Muscle of leg (tissue), 11 donors: ENCODE results near the gene TAF13. TPM values are rescaled to one million over a fixed set of nuclear protein-coding genes. Genes with fewer than 3 reads are reported as not detected.
A peak's percentile ranks its signal among the peaks of the same experiment; 100 is the strongest.

ENCODE experiments used
- DNase-seq: peaks from one replicate; pipeline ENCODE4 v3.0.0; 2013
- H3K27ac ChIP-seq: one replicate; pipeline ENCODE4 v1.5.1; 2013; ENCODE audit warnings: mild to moderate bottlenecking, low read length, control low read depth
- H3K27me3 ChIP-seq: one replicate; pipeline ENCODE4 v1.6.1; 2013; ENCODE audit warnings: low read length; ENCODE audit not compliant: control insufficient read depth, insufficient read depth
- H3K36me3 ChIP-seq: one replicate; pipeline ENCODE4 v1.6.1; 2013; ENCODE audit warnings: low read length; ENCODE audit not compliant: control insufficient read depth, insufficient read depth
- H3K4me1 ChIP-seq: one replicate; pipeline ENCODE4 v1.6.1; 2013; ENCODE audit warnings: low read length; ENCODE audit not compliant: control insufficient read depth, insufficient read depth
- H3K4me3 ChIP-seq: one replicate; pipeline ENCODE4 v1.5.1; 2013; ENCODE audit warnings: low read length, control low read depth
- H3K9me3 ChIP-seq: replicated peaks from 2 replicates; pipeline ENCODE4 v1.6.1; 2013; ENCODE audit warnings: low read depth, low read length; ENCODE audit not compliant: control insufficient read depth
- WGBS: methylation state at CpG from one replicate; pipeline ENCODE4 v1.1.5; 2013; ENCODE audit warnings: missing lambda C conversion rate; ENCODE audit not compliant: insufficient coverage; 5-methylcytosine and 5-hydroxymethylcytosine counted together
- polyA plus RNA-seq, 8 donors: library from polyadenylated mRNA; unstranded; fragments of 120-200 nt; gene quantifications; one replicate each; pipeline versions ENCODE4 v1.2.1 to v1.2.3, GENCODE V29; 2013; ENCODE audit warnings: inconsistent platforms in 1 of 8, low replicate concordance in 1 of 8; ENCODE audit not compliant: insufficient read length in 8 of 8, insufficient read depth in 1 of 8
- total RNA-seq: library from RNA; stranded (reverse); fragments of 120-200 nt; gene quantifications from one replicate; pipeline ENCODE4 v1.2.4, GENCODE V29; 2013

The TAF13 gene
- total and polyA plus RNA-seq, 9 donors = 17.7 to 54.4 (median 43.3) TPM

GRCh38 chr1:109112056-109112651, 36.4 kb upstream of the TAF13 start:
- Histone ChIP-seq H3K27ac (no peak overlapping the region), H3K36me3 (no peaks in the 10 kb centered on the region), H3K9me3 (no peaks in the 10 kb centered on the region), H3K4me1 (peaks cover 21% of the 10 kb centered on the region), H3K27me3 (peaks cover 47% of the 10 kb centered on the region), H3K4me3 (no peak overlapping the region)
- WGBS = 13% methylated on average over 3 of the region's 10 CpGs
- DNase-seq = peak; percentile 63

GRCh38 chr1:109111386-109112055, 35.7 kb upstream of the TAF13 start:
- WGBS = 60% methylated on average over 2 of the region's 5 CpGs
- no peak for DNase-seq
- H3K27me3 ChIP-seq = peaks cover 42% of the 10 kb centered on the region
- H3K27ac ChIP-seq = no peak overlapping the region
- peaks cover 21% of the 10 kb centered on the region for H3K4me1 ChIP-seq
- no peaks in the 10 kb centered on the region for H3K9me3 ChIP-seq
- H3K36me3 ChIP-seq = no peaks in the 10 kb centered on the region
- no peak overlapping the region for H3K4me3 ChIP-seq

- Histone ChIP-seq H3K9me3 (no peaks in the 10 kb centered on the region), H3K27me3 (peaks cover 36% of the 10 kb centered on the region), H3K27ac (no peak overlapping the region), H3K4me1 (peaks cover 21% of the 10 kb centered on the region), H3K36me3 (no peaks in the 10 kb centered on the region), H3K4me3 (no peak overlapping the region)
- WGBS = 51% methylated on average over 3 of the region's 3 CpGs
- no peak for DNase-seq
Measured at GRCh38 chr1:109109906-109110305, 34.1 kb upstream of the TAF13 start.

- Histone ChIP-seq H3K27me3 (peaks cover 16% of the 10 kb centered on the region), H3K36me3 (no peaks in the 10 kb centered on the region), H3K9me3 (no peaks in the 10 kb centered on the region), H3K4me3 (no peak overlapping the region), H3K4me1 (peaks cover 7% of the 10 kb centered on the region), H3K27ac (no peak overlapping the region)
- WGBS = 79% methylated on average over 4 of the region's 7 CpGs
- DNase-seq = no peak
Measured at GRCh38 chr1:109107785-109108184, 32.0 kb upstream of the TAF13 start.

GRCh38 chr1:109105881-109106280, 30.1 kb upstream of the TAF13 start:
- peaks cover 2% of the 10 kb centered on the region for H3K4me1 ChIP-seq
- H3K9me3 ChIP-seq = no peaks in the 10 kb centered on the region
- DNase-seq = no peak
- no peak overlapping the region for H3K27ac ChIP-seq
- no peak overlapping the region for H3K4me3 ChIP-seq
- H3K27me3 ChIP-seq = peaks cover 4% of the 10 kb centered on the region
- 83% methylated on average over 1 of the region's 4 CpGs for WGBS
- H3K36me3 ChIP-seq = no peaks in the 10 kb centered on the region

GRCh38 chr1:109104364-109105151, 28.8 kb upstream of the TAF13 start:
- 88% methylated on average over 19 of the region's 20 CpGs for WGBS
- no peak for DNase-seq
- Histone ChIP-seq H3K4me1 (peaks cover 4% of the 10 kb centered on the region), H3K4me3 (no peak overlapping the region), H3K27ac (no peak overlapping the region), H3K27me3 (peaks cover 4% of the 10 kb centered on the region), H3K9me3 (no peaks in the 10 kb centered on the region), H3K36me3 (no peaks in the 10 kb centered on the region)

- H3K27me3 ChIP-seq = no peaks in the 10 kb centered on the region
- H3K4me3 ChIP-seq = peak overlapping the region; percentile 99
- DNase-seq = peak; percentile 99
- WGBS = under 1% methylated on average over 50 of the region's 77 CpGs
- H3K36me3 ChIP-seq = no peaks in the 10 kb centered on the region
- H3K9me3 ChIP-seq = no peaks in the 10 kb centered on the region
- peak overlapping the region; percentile 97 for H3K27ac ChIP-seq
- peaks cover 5% of the 10 kb centered on the region for H3K4me1 ChIP-seq
Measured at GRCh38 chr1:109099938-109100773, 24.4 kb upstream of the TAF13 start.

- peaks cover 17% of the 10 kb centered on the region for H3K36me3 ChIP-seq
- H3K27ac ChIP-seq = no peak overlapping the region
Measured at GRCh38 chr1:109096120-109096519, 20.3 kb upstream of the TAF13 start.

GRCh38 chr1:109095631-109096030, 19.8 kb upstream of the TAF13 start:
- WGBS = no CpG with 5 or more reads among the region's 1 CpG
- H3K9me3 ChIP-seq = no peaks in the 10 kb centered on the region
- peak; percentile 21 for DNase-seq
- H3K27ac ChIP-seq = no peak overlapping the region
- H3K36me3 ChIP-seq = peaks cover 17% of the 10 kb centered on the region
- H3K4me3 ChIP-seq = no peak overlapping the region
- no peaks in the 10 kb centered on the region for H3K27me3 ChIP-seq
- peaks cover 16% of the 10 kb centered on the region for H3K4me1 ChIP-seq

More at GRCh38 chr1:109096120-109096519, 20.3 kb upstream of the TAF13 start:
- H3K9me3 ChIP-seq = no peaks in the 10 kb centered on the region
- H3K4me3 ChIP-seq = no peak overlapping the region
- DNase-seq = no peak
- H3K4me1 ChIP-seq = peaks cover 18% of the 10 kb centered on the region
- no peaks in the 10 kb centered on the region for H3K27me3 ChIP-seq
- no CpG with 5 or more reads among the region's 1 CpG for WGBS
